ENCODE data around the gene MAPK6. TPM values are rescaled to one million over a fixed set of nuclear protein-coding genes. Genes with fewer than 3 reads are reported as not detected.
A peak's percentile ranks its signal among the peaks of the same experiment; 100 is the strongest.

The MAPK6 gene
- polyA plus RNA-seq, 1 donor from 2014 or later: 5.8 TPM

DNA sequence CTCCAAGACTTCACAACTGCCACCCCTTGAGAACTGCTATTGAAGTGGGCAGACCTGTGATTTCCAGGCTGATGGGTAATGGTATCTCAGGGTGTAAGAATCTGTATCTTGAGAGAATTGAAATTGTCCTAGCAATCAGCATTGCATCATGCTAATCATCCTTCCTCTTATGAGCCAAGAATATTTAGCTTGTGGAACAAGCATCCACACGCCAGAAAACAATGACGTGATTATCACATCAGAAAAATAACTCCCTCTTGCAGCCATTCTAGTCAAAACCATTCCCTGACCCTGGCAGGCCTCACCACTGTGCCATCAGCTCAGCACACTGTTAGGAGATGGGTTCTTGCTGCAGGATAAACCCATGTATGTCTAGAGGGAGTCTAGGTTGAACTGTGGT is 86.8 kb downstream of the MAPK6 start:
- Mint-ChIP-seq H3K36me3 (no peaks in the 10 kb centered on the region), H3K9me3 (peaks cover 0 to 2% (median 0%) of the 10 kb centered on the region in 3 donors), H3K4me1 (peaks cover 29 to 32% (median 32%) of the 10 kb centered on the region in 3 donors), H3K27ac (no peak overlapping the region), H3K27me3 (peaks cover 10% of the 10 kb centered on the region), H3K4me3 (no peak overlapping the region)

DNA sequence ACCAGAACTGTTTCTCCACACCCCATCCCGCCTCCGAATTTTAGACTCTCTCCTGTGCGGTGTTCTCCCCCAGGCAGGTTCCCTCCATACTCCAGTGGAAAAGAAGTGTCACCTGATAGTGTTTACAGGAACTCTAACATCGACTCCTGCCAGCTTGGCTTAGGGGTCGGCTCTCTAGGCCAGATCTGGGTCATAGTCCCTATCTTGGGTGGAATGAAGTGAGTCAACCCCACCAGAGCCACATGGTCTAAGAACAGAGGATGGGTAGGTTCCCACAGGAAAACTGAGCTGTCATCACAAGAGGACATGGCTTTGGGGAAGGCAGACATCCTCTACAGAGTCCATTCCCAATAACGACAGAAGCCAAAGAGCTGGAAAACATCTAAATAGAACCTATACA is 87.6 kb downstream of the MAPK6 start:
- Mint-ChIP-seq H3K4me3 (no peak overlapping the region), H3K36me3 (no peaks in the 10 kb centered on the region), H3K27ac (peak overlapping the region in 2 of 3 donors; percentile 28 to 74), H3K4me1 (peaks cover 25 to 37% (median 34%) of the 10 kb centered on the region in 3 donors), H3K27me3 (peaks cover 16% of the 10 kb centered on the region), H3K9me3 (peaks cover 0 to 2% (median 0%) of the 10 kb centered on the region in 3 donors)

DNA sequence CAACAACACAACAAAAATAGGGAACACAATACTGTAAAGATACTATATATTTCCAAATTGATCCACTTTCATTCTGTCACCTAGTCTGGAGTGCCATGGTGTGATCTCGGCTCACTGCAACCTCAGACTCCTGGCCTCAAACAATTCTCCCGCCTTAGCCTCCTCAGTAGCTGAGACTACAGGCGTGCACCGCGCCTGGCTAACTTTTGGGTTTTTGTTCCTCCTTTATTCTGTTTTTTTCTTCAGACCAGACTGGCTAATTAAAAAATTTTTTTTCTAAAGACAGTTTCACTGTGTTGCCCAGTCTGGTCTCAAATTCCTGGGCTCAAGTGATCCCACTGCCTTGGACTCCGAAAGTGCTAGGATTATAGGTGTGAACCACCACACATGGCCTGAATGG is 88.2 kb downstream of the MAPK6 start:
- Mint-ChIP-seq H3K36me3 (no peaks in the 10 kb centered on the region), H3K4me1 (peaks cover 21 to 31% (median 30%) of the 10 kb centered on the region in 3 donors), H3K27ac (no peak overlapping the region), H3K27me3 (peaks cover 17% of the 10 kb centered on the region), H3K4me3 (no peak overlapping the region), H3K9me3 (no peaks in the 10 kb centered on the region)

DNA sequence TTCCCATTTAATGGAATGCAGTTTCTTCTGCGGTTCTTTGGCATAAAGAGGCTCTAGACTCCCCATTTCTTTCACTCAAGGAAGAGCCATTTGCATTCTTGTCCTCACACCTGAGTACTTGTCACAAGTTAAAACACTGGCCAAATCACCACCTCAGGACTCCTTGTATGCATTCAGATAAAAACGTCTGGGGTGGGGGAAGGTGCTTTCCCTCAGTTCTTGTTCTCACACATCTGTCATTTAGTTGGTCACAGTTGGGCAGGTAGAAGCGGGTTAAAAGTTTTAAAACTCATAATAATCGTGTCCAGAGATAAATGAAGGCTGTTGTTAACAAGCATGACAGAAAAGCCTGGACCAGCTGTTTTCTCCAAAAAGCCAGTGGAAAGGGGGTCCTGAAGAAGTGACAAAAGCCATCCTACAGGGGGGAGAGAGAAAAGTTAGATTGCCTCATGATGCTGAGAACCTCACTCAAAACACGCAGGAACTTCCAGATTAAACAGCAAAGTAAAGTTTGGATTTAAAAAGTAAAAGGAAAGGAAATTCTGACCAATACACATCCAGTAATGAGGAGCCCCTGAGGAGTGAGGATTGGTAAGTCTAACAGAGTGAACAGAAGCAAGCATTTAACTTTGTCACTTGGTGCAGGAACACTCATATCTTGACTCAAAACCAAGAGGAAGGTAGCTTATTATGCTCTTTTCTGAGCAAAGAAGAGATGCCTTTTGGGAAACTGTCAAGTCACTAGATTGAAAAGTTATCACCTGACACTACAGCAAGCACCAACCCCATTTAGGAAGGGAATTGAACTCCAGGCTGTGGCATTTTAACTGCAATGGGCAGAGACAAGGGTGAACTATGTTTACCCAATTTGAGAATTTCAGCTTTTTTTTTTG is 90.8 kb downstream of the MAPK6 start:
- peaks cover 14% of the 10 kb centered on the region for H3K27me3 Mint-ChIP-seq

DNA sequence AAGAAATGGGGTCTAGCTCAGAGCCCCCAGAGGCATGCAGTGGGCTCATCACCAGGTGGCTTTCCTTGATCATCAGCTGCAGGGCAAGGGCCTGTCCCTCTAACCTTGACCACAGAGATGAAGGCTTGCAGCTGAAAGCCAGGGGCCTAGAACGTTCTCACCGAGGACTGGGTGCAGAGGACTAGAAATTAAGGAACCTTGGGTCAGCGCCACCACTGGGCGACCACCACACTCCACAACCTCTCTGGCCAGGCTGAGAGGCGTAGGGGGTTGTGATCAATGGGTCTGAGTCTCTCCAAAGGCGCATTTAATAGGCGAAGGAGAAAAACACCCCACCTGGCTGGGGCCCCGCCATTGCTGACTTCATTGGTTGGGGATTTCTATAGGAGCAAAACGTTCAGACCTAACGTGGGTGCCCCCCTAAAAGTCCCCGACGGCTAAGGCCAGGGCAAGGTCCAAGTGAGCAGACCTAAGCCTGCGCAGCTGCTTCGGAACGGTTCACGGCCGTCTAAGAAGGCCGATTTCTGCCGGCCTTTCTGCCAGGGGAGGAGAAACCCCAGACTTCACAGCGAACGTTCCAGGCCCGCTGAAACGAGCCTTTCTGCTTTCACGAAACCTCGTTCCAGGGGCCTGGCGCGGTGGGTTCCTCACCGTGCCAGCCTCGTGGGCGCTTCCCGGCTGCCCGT is 92.6 kb downstream of the MAPK6 start:
- Mint-ChIP-seq H3K36me3 (no peaks in the 10 kb centered on the region), H3K4me3 (peak overlapping the region; percentile 58 to 91 (median 83)), H3K27me3 (peaks cover 14% of the 10 kb centered on the region), H3K9me3 (no peaks in the 10 kb centered on the region), H3K4me1 (peaks cover 9 to 14% (median 11%) of the 10 kb centered on the region in 3 donors), H3K27ac (peak overlapping the region in 1 of 3 donors; percentile 22)

More for the DNA sequence above, 90.8 kb downstream of the MAPK6 start:
- H3K9me3 Mint-ChIP-seq: no peaks in the 10 kb centered on the region
- H3K36me3 Mint-ChIP-seq: no peaks in the 10 kb centered on the region
- H3K4me1 Mint-ChIP-seq: peaks cover 7 to 14% (median 13%) of the 10 kb centered on the region in 3 donors
- H3K4me3 Mint-ChIP-seq: peak overlapping the region in 3 of 4 donors; percentile 39 to 68 (median 50)
- H3K27ac Mint-ChIP-seq: peak overlapping the region in 1 of 3 donors; percentile 29

DNA sequence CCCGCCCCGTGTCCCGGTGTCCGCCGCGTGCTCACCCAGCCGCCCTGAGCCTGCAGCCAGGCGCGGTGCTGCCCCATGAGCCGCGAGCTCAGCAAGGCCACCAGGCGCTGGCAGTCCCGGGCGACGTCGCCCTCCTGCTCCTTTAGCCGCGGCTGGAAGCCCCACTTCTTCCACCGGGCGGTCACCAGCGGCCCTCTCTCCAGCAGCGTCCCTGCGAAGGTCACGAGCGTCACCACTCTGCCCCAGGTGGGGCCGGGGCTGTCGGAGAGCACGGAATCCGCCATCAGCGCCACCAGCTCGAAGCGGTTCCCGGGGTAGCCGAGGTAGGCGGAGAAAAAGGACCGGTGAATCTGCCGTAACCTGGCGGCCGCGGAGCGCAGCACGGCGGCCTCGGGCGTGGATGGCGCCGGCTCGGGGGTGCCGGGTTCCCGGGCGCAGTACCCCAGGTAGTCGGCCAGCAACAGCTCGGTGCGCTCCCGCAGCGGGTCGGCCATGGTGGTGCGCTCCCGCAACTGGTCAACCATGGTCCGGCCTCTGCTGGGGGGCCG is 93.3 kb downstream of the MAPK6 start:
- no peaks in the 10 kb centered on the region for H3K9me3 Mint-ChIP-seq
- H3K4me3 Mint-ChIP-seq: peak overlapping the region in 3 of 4 donors; percentile 79 to 91 (median 87)
- peaks cover 14% of the 10 kb centered on the region for H3K27me3 Mint-ChIP-seq
- H3K36me3 Mint-ChIP-seq: no peaks in the 10 kb centered on the region
- peaks cover 10 to 14% (median 11%) of the 10 kb centered on the region in 3 donors for H3K4me1 Mint-ChIP-seq
- H3K27ac Mint-ChIP-seq: no peak overlapping the region

DNA sequence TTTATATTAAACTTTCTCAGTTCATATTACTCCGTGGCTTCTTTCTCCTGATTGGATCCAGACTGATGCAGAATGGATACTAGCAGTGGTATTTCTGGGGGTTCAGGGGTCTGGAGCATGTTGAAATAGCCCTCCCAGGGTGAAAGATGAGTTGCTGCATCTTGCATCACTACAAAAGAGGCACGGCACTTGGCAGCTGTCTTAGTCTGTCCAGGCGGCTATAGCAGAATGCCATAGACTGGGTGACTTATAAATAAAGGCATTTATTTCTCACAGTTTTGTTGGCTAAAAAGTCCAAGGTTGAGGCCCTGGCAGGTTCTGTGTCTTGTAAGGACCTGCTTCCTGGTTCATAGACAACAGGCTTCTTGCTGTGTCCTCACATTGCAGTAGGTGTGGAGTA is 94.2 kb downstream of the MAPK6 start:
- no peaks in the 10 kb centered on the region for H3K9me3 Mint-ChIP-seq
- H3K4me1 Mint-ChIP-seq: peaks cover 11 to 14% (median 14%) of the 10 kb centered on the region in 3 donors
- peaks cover 14% of the 10 kb centered on the region for H3K27me3 Mint-ChIP-seq
- H3K36me3 Mint-ChIP-seq: no peaks in the 10 kb centered on the region
- peak overlapping the region in 2 of 3 donors; percentile 53 to 71 for H3K27ac Mint-ChIP-seq
- H3K4me3 Mint-ChIP-seq: peak overlapping the region; percentile 53 to 78 (median 58)

DNA sequence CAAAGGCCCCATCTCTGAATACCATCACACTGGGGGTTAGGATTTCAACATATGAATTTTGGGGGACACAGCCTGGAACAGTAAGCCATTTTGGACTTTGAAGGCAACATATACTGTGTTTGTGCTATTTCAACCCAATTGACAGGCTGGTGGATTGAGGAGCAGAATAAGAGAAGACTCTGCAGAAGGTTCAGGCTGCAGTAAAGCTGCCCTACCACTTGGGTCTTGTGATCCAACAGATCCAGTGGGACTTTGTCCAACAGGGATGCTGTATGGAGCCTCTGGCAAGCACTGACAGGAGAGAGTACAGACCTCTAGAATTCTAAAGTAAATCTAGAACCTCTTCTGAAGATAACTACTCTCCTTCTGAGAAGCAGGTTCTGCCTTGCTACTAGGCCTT is 94.7 kb downstream of the MAPK6 start:
- peak overlapping the region in 1 of 3 donors; percentile 71 for H3K27ac Mint-ChIP-seq
- peaks cover 11 to 14% (median 14%) of the 10 kb centered on the region in 3 donors for H3K4me1 Mint-ChIP-seq
- H3K36me3 Mint-ChIP-seq: no peaks in the 10 kb centered on the region
- H3K9me3 Mint-ChIP-seq: no peaks in the 10 kb centered on the region
- H3K4me3 Mint-ChIP-seq: peak overlapping the region in 3 of 4 donors; percentile 47 to 62 (median 55)
- peaks cover 13% of the 10 kb centered on the region for H3K27me3 Mint-ChIP-seq

DNA sequence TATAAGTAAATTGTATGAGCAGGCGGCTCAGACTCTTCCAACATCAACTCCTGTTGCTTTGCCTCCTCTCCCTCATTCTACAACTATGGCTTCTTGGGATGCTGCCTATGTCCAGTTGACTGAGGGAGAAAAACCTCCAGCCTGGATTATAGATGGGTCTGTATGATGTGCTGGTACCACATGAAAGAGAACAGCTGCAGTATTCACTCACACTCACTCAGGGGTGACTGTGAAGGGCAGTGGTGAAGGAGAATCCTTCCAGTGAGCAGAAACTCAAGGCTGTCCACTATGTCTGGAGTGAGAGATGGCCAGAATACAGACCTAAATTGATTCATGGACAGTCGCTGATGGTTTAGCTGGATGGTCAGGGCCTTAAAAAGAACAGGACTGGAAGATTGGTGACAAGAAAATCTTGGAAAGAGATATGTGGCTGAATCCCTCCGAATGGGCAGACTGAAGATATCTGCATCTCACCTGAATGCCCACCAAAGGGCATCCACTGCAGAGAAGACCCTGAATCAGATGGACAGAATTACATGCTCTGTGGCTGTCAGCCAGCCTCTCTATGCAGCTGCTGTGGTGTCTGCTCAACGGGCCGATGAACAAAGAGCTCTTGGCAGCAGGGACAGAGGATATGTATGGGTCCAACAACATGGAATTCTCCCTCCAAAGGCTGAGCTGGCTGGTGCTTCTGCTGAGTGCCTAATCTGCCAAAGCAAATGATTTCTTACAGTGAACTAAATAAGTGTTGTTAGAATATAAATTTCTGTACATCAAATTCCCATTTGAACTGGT is 95.4 kb downstream of the MAPK6 start:
- Mint-ChIP-seq H3K4me1 (peaks cover 9 to 14% (median 12%) of the 10 kb centered on the region in 3 donors), H3K27ac (peak overlapping the region in 2 of 3 donors; percentile 21 to 27), H3K27me3 (peaks cover 10% of the 10 kb centered on the region), H3K4me3 (peak overlapping the region in 1 of 4 donors; percentile 35), H3K36me3 (no peaks in the 10 kb centered on the region), H3K9me3 (no peaks in the 10 kb centered on the region)

DNA sequence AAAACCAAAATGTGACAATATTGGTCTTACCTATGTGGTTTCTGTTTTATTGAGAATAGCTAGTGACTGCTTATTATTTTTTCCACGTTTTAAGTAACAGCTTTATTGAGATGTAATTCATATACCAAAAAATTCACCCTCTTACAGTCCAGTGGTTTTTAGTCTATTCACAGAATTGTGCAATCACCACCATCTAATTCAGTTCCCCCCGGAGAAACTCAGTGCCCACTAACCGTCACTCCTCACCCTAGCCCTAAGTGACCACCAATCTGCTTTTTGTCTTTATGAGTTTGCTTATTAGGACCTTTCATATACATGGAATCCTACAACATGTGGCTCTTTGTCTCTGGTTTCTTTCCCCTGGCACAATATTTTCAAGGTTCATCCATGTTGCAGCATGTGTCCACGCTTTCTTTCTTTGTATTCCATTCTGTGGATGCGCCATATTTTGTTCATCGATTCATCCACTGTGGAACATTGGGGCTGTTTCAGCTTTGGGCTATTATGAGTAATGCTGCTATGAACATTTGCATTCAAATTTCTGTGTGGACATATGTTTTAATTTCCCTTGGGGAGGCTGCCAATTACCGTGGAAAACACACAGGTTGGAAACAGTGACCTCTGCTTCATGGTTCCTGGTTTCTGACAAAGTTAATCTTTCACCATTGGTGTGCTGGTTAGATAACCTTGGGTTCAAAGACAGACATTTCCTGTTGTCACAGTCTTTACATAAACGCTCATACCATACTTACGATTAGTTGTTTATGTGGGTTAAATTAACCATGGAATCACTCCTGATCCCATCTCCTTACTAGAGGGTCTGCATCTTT is 96.8 kb downstream of the MAPK6 start:
- Mint-ChIP-seq H3K4me3 (no peak overlapping the region), H3K4me1 (peaks cover 2 to 9% (median 4%) of the 10 kb centered on the region in 3 donors), H3K27me3 (peaks cover 6% of the 10 kb centered on the region), H3K27ac (peak overlapping the region in 1 of 3 donors; percentile 95), H3K36me3 (peaks cover 2% of the 10 kb centered on the region), H3K9me3 (no peaks in the 10 kb centered on the region)

Other genes starting within 250 kb of the MAPK6 start
- gene TMOD3, start 189.6 kb upstream of the MAPK6 start, polyA plus RNA-seq: 23.4 TPM
- gene LEO1, start 47.4 kb upstream of the MAPK6 start, polyA plus RNA-seq: 13.4 TPM
- 0.59 TPM for gene BCL2L10, start 93.6 kb downstream of the MAPK6 start, polyA plus RNA-seq
- gene GNB5, start 172.2 kb downstream of the MAPK6 start, polyA plus RNA-seq: 83.2 TPM